HEK293T (cell line): ENCODE measurements around the gene MCIDAS.

ENCODE experiments used
- CTCF ChIA-PET: fragments of 350-600 bp; formaldehyde crosslinking; extraction: SDS; loops from one replicate; lab custom pipeline; 2021; ENCODE audit warnings: antibody characterized with exemption, inconsistent platforms; lab: Yijun Ruan, JAX
- POLR2A ChIA-PET: fragments of 350-600 bp; formaldehyde crosslinking; extraction: SDS; loops from one replicate; lab custom pipeline; 2020; ENCODE audit warnings: antibody characterized with exemption, inconsistent platforms; lab: Yijun Ruan, JAX
- DNase-seq: peaks from one replicate; pipeline ENCODE4 v3.0.0; 2012; ENCODE audit warnings: mixed read lengths; ENCODE audit errors: extremely low spot score
- ARNT ChIP-seq: fragments of 450-650 bp; IDR thresholded peaks from 2 replicates; pipeline ENCODE4 v1.6.1; 2017; ENCODE audit warnings: mild to moderate bottlenecking
- BHLHE40 ChIP-seq: fragments of 450-650 bp; IDR thresholded peaks from 2 replicates; pipeline ENCODE4 v1.6.1; 2016; ENCODE audit warnings: mild to moderate bottlenecking, moderate library complexity, borderline replicate concordance
- CTBP1 ChIP-seq: fragments of 450-650 bp; IDR thresholded peaks from 2 replicates; pipeline ENCODE4 v1.6.1; 2016; ENCODE audit warnings: borderline replicate concordance
- ELF4 ChIP-seq: fragments of 450-650 bp; IDR thresholded peaks from 2 replicates; pipeline ENCODE4 v1.6.1; 2017; ENCODE audit warnings: antibody characterized with exemption
- FOXA1 ChIP-seq: fragments of 450-650 bp; IDR thresholded peaks from 2 replicates; pipeline ENCODE4 v1.6.1; 2016; ENCODE audit warnings: mild to moderate bottlenecking
- FOXK2 ChIP-seq: fragments of 450-650 bp; IDR thresholded peaks from 2 replicates; pipeline ENCODE4 v1.6.1; 2016; ENCODE audit warnings: mild to moderate bottlenecking
- FOXM1 ChIP-seq: fragments of 450-650 bp; IDR thresholded peaks from 2 replicates; pipeline ENCODE4 v1.6.1; 2017; ENCODE audit warnings: mild to moderate bottlenecking, borderline replicate concordance
- HDGF ChIP-seq: fragments of 450-650 bp; IDR thresholded peaks from 2 replicates; pipeline ENCODE4 v1.6.1; 2017; ENCODE audit warnings: antibody characterized with exemption, borderline replicate concordance
- L3MBTL2 ChIP-seq: fragments of 450-650 bp; conservative IDR thresholded peaks from 2 replicates; pipeline ENCODE4 v1.6.1; 2016; ENCODE audit warnings: mild to moderate bottlenecking
- LEF1 ChIP-seq: fragments of 450-650 bp; IDR thresholded peaks from 2 replicates; pipeline ENCODE4 v1.6.1; 2017; ENCODE audit warnings: mild to moderate bottlenecking, borderline replicate concordance
- NFRKB ChIP-seq: fragments of 450-650 bp; IDR thresholded peaks from 2 replicates; pipeline ENCODE4 v1.6.1; 2016; ENCODE audit warnings: mild to moderate bottlenecking, moderate library complexity
- PKNOX1 ChIP-seq: fragments of 450-650 bp; IDR thresholded peaks from 2 replicates; pipeline ENCODE4 v1.6.1; 2016
- SP1 ChIP-seq: fragments of 450-650 bp; IDR thresholded peaks from 2 replicates; pipeline ENCODE4 v1.6.1; 2017
- SUZ12 ChIP-seq: fragments of 450-650 bp; IDR thresholded peaks from 2 replicates; pipeline ENCODE4 v1.6.1; 2016; ENCODE audit warnings: mild to moderate bottlenecking
- TARDBP ChIP-seq: fragments of 450-650 bp; IDR thresholded peaks from 2 replicates; pipeline ENCODE4 v1.6.1; 2016
- ZNF384 ChIP-seq: fragments of 450-650 bp; IDR thresholded peaks from 2 replicates; pipeline ENCODE4 v1.6.1; 2016

Gene MCIDAS

DNA sequence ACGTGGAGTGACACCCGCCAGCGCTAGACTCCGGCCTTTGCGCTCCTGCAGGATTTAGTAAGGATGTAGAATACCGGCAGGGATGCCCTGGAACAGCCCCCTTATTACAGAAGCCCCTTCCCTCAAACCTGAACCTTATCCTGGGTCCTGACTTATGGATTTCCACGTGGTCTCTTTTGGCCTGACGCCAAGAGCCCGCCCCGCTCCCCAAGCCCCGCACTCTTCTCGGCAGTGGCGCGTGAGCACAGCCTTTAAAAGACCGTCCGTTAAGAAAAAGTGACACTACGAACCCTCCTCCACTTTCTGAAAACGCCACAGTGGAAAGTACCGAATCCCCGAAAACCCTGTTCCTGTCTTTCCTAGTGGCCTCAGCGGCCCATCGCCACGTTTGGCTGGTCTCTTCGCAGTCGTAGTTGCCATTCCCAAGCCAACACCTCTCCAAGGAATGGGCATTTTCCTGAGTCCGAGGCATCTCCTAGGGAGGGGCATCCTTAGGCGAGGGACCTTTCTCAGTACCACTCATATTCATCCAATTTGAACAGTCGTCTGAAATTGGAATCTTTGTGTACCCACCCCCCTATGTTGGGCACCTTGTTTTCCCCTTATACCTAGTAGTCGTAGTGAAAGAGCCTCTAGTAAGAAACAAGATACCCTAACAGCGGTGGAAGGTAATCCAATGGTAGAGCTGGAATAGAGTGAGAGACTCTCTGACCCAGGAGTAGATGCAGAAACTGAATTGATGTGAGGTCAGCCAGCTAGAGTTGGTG, 732 bp upstream of the MCIDAS start:
- POLR2A ChIA-PET: no interaction called here
- no peak for DNase-seq
- CTCF ChIA-PET: interaction anchor here (0.7 kb wide), 1 partner anchor 80 kb away, joined by 3 read pairs; the partner anchor contains the start of genes DHX29 and MTREX
- TF ChIP-seq L3MBTL2 (peak; percentile 6), FOXM1 (no peak)

- TF ChIP-seq SUZ12 (no peak), ZNF384 (no peak), PKNOX1 (no peak), LEF1 (no peak), TARDBP (no peak), L3MBTL2 (no peak; the same call in 1 of the 2 replicates), ARNT (no peak), HDGF (no peak), SP1 (no peak), NFRKB (no peak), CTBP1 (no peak), BHLHE40 (no peak), ELF4 (no peak), FOXA1 (no peak), FOXK2 (no peak), FOXM1 (no peak)
- ChIA-PET CTCF (interaction anchor here (0.6 to 1.5 kb wide), 5 partner anchors 12 to 80 kb away, joined by 3 to 7 read pairs (median 5); partner anchors contain the start of gene CDC20B), POLR2A (interaction anchor here (1.4 kb wide), 1 partner anchor 81 kb away, joined by 8 read pairs; the partner anchor contains the start of genes DHX29 and MTREX)
- DNase-seq: peak; percentile 89
These were observed 835 bp downstream of the MCIDAS start for GRCh38 chr5:55226027-55226933.

DNA sequence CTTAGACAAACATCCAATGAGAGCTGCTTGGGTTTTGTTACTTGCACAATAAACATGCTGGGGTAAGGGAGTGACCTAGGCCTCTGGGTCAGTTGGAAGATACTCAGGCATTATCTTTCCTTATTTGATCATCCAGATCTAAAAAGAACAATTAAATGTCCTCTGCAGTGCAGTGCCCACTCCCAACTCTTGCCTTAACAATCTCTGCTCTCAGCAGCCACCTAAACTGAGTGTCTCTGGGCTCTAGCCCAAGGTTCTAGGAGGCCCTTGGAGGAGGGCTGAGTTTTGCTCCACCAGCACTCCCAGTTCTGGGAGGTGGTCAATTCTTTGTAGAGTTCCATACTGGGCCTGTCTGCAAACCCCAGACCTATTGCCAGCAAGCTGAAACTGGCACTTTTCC, 1.8 kb downstream of the MCIDAS start:
- DNase-seq: no peak
- ChIA-PET CTCF (interaction anchor here (0.7 to 1.5 kb wide), 3 partner anchors 37 to 193 kb away, joined by 3 to 7 read pairs (median 5); partner anchors contain the start of gene CDC20B), POLR2A (no interaction called here)
- no peak for TF ChIP-seq FOXA1
- TF ChIP-seq FOXM1: no peak
- TF ChIP-seq PKNOX1: no peak
- TF ChIP-seq L3MBTL2: no peak
- TF ChIP-seq NFRKB: no peak
- no peak for TF ChIP-seq LEF1
- no peak for TF ChIP-seq HDGF
- TF ChIP-seq ARNT: no peak
- no peak for TF ChIP-seq TARDBP
- TF ChIP-seq ELF4: no peak
- no peak for TF ChIP-seq ZNF384
- TF ChIP-seq FOXK2: no peak
- TF ChIP-seq CTBP1: no peak
- no peak for TF ChIP-seq SUZ12
- no peak for TF ChIP-seq BHLHE40
- no peak for TF ChIP-seq SP1

- DNase-seq: no peak
- TF ChIP-seq NFRKB (no peak), SP1 (no peak), PKNOX1 (no peak), FOXA1 (no peak), ZNF384 (no peak), CTBP1 (no peak), ELF4 (no peak), TARDBP (no peak), BHLHE40 (no peak), ARNT (no peak), L3MBTL2 (no peak), FOXK2 (no peak), FOXM1 (no peak), LEF1 (no peak), HDGF (no peak), SUZ12 (no peak)
- ChIA-PET CTCF (no interaction called here), POLR2A (no interaction called here)
These were observed 3.3 kb downstream of the MCIDAS start for GRCh38 chr5:55223812-55224240.

DNA sequence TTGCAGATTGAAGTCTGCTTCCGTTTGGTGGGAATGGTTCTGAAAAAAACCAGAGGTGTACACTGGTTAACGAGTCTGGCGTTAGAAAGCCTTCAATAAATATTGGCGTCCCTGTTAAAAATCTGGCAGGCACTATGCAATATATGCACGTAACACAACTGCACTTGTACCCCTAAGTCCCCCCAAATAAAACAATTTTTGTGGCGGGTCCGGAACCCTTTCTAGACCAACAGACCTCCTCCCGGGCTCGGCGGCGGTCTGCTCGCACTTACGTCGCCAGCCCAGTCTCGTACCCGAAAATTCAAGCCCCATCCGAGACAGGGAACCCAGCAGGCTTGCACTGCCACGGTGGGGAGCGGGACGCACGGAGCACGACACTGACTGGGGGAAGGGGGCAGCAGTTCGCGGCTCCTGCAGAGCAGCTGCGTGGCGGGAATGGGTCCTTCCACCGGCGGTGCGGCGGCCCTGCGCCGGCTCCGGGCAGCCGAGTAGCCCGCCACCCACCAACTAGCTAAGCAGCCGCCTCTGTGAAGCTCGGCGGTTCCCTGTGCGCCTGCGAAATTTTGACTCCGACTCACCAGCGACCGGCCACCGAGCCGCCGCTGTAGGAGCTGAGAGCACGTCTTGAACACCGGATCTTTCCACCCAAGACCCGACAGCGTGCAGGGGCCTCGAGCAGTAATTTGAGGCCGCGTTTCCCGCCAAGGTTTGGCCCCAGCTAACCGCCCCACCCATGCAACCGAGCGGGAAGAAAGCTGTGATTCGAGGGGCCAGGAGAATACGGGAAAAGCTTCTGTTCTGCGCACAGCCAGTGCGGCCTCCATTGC, 3.9 kb downstream of the MCIDAS start:
- ChIA-PET CTCF (no interaction called here), POLR2A (no interaction called here)
- TF ChIP-seq CTBP1 (no peak), ELF4 (no peak)
- DNase-seq: no peak
